Activated naive CD4-positive, alpha-beta T cell (primary cell): ENCODE results near the gene FBXO42.
"Not testable (repeated sequence)": the region's sequence is repeated elsewhere in the genome, so short reads cannot be mapped to it uniquely, and the experiment has no call there.

Experiments used
- DNase-seq, 4 experiments: peaks; one replicate each; lab custom pipeline; 2025; lab: John Stamatoyannopoulos, UW

Gene FBXO42

GRCh38 chr1:16266411-16267118 is 85.7 kb downstream of the FBXO42 start:
- DNase-seq: no peak

GRCh38 chr1:16262067-16262466 is 90.2 kb downstream of the FBXO42 start:
- no peak for DNase-seq

GRCh38 chr1:16260814-16261213 is 91.5 kb downstream of the FBXO42 start:
- no peak for DNase-seq

GRCh38 chr1:16258591-16259135 is 93.6 kb downstream of the FBXO42 start:
- no peak for DNase-seq

DNA sequence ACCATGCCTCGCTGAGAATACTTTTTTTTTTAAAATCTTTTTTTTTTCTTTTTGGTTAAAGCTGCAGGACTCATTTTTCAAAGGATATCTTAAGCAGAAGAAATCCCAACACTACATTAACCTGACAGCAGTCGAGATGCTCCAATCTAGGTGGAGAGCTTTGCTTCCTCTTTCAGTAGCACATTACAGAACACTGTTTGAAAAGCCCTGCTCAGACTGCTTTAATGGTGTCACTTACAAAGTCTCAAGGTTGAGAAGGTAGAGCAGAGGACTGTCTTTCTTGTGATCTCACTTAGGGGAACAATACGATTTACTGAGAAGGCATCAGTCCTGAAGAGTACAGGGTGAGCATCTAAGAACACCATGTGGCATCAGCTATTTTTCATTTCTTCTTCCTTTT is 94.3 kb downstream of the FBXO42 start:
- no peak for DNase-seq

DNA sequence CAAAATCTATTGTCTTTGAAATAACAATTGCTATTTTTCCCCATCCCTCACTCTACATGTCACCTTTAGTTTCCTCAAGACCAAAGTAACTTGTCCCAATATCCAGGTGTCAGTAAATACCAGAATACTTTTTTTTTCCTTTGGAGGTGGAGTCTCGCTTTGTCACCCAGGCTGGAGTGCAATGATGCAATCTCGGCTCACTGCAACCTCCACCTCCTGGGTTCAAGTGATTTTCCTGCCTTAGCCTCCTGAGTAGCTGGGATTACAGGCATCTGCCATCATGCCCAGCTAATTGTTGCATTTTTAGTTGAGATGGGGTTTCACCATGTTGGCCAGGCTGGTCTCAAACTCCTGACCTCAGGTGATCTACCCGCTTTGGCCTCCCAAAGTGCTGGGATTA is 94.7 kb downstream of the FBXO42 start:
- not testable (repeated sequence) for DNase-seq

- no peak for DNase-seq
Observed at GRCh38 chr1:16256478-16256877, 95.8 kb downstream of the FBXO42 start.

GRCh38 chr1:16254263-16254928 is 97.9 kb downstream of the FBXO42 start:
- no peak for DNase-seq

- DNase-seq: no peak
Observed at GRCh38 chr1:16253332-16253922, 98.9 kb downstream of the FBXO42 start.

DNA sequence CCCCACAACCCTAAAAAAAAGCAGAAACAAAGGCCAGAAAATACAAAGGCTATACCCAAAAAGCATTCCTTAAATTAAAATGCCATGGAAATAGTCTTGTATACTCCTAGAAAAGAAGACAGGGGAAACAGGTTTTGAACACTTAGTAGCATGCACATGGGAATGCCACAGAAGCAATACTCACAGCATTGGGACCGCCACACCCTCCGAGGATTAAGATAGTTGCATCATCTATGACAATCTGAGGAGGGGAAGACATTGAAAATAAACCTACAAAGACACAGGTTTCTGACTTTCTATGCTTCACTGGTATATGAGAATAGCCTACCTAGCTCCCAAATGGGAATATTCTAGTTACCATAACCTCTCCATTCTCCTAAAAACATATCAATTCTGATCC is 99.4 kb downstream of the FBXO42 start:
- DNase-seq: no peak

- DNase-seq: no peak
Observed at GRCh38 chr1:16251381-16251780, 100.9 kb downstream of the FBXO42 start.

GRCh38 chr1:16250524-16251251 is 101.6 kb downstream of the FBXO42 start:
- DNase-seq: no peak

DNA sequence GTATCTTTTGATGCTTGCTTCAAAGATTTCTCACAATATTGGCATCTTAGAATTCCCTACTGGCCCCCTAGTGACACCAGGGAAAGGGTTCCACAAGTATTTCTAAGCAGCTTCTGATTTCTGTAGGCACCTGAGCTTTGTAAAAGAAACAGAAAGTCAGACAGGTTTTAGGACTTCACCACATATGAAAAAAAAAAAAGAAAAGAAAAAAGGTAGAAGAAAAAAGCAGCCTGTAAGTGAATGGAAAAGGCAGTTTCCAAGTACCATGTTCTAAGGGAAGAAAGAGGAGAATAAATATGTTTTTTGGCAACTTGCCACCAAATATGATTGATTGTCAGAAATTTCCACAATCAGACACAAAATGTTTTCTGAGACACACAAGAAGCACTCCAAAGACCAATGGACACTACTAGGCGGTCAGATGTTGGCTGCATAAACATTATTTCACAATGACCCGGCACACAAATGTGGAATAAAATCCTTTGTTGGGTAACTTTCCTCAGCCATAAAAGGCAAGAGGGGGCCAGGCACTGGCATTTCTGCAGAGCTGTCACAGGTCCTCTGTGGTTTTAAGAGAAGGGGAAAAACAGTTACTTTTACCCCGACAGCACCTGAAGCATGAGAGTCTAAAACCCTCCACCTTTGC is 102.6 kb downstream of the FBXO42 start:
- no peak for DNase-seq

DNA sequence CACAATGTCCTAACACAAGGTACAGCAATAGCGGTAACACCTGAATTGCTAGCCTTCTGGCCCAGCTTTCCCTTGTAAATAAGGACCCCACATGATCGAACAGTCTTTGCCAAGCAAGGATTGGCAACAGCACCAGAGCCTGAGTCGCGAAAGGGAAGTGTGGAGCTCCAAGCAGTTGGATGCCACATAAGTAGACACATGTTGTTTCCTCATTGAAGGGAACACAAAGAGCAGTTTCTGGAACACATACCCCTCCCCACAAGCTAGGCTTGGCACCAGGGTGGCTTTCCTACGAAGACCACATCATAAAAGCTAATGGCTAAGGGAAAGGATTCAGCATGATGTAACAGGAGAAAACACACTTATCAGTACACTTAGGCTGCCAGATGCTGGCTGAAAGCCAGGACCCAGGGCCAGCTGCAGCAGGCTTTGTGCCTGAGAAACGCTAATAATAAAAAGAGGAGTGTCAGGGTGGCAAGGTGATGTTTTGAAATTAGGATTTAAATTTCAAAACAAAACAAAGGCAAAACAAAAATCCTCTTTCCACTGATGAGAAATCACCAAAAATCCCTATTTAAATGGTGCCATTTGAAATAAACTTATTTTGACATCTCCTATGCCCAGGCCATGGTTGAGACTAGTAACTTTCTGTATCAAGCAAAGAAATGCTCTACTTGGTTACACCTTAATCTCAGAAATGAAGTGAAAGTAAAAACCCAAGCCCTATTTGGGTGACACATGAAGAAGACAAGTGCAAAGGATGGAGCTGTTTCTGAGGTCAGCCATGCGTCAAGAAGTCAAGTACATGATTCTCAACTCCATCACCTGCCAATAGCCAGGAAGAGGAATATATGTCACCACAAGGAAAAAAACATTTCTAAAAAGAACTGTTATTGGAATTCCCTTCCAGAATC is 103.4 kb downstream of the FBXO42 start:
- no peak for DNase-seq

- no peak for DNase-seq
Observed at GRCh38 chr1:16248007-16248436, 104.3 kb downstream of the FBXO42 start.

DNA sequence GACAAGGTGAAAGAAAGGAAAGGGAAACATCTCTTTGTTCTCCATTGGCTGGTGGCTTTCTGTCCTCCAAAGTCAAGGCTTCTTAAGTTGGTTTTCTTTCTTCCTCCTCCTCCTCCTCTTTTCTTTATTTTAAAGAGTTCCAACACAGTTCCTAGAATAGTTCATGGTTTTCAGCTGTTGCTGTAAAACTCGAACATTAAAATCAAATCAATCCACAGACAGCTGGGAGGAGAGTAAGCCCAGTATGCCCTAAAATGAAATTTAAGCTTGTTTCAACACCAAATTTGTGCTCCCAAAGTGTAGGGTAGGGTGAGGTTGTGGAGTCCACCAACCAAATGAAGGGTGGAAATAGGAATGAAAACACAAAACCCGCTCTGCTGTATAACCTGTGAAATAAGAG is 104.8 kb downstream of the FBXO42 start:
- DNase-seq: no peak

DNA sequence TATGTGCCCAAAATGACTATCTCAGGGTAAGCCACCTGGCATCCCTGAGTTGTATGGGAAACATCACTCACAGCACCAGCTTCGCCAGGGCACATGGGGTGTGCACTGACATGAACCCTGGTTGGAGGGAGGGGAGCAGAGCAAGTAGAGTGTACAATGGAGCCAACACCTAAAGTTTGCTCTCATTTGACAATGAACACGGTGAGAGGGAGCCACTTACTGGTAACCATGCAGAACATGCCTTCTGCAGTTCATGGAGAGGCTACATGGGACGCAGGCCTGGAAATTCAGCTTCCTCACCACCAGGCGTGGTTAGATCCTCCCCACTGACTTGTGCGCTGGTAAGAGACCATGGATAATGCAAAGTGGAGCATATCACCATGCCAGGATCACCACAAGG is 105.3 kb downstream of the FBXO42 start:
- DNase-seq: no peak

DNA sequence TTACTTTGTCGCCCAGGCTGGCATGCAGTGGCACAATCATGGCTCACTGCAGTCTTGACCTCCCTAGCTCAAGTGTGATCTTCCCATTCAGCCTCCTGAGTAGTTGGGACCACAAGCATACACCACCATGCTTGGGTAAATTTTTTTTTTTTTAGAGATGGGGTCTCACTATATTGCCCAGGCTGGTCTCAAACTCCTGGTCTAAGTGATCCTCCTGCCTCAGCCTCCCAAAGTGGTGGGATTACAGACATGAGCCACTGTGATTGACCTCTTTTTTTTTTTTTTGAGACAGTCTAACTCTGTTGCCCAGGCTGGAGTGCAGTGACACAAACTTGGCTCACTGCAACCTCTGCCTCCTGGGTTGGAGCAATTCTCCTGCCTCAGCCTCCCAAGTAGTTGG is 106.0 kb downstream of the FBXO42 start:
- not testable (repeated sequence) for DNase-seq

- DNase-seq: no peak
Observed at GRCh38 chr1:16245476-16246196, 106.6 kb downstream of the FBXO42 start.

GRCh38 chr1:16244650-16245285 is 107.5 kb downstream of the FBXO42 start:
- DNase-seq: no peak
